Glomerular visceral epithelial cell (primary cell): ENCODE results near the gene USP35.
"Not testable (repeated sequence)": the region's sequence is repeated elsewhere in the genome, so short reads cannot be mapped to it uniquely, and the experiment has no call there.

ENCODE experiments used
- DNase-seq: peaks from one replicate; pipeline ENCODE4 v3.0.0-alpha.2; 2016; ENCODE audit errors: extremely low spot score

USP35 gene

GRCh38 chr11:78170874-78171549 lies 17.7 kb upstream of the USP35 start:
- no peak for DNase-seq

- DNase-seq, result no peak
Measured at GRCh38 chr11:78171951-78172350, 16.8 kb upstream of the USP35 start.

GRCh38 chr11:78175862-78176261 lies 12.9 kb upstream of the USP35 start:
- DNase-seq, result not testable (repeated sequence)

GRCh38 chr11:78176605-78177141 lies 12.0 kb upstream of the USP35 start:
- DNase-seq, result no peak

- DNase-seq, result no peak
Measured at GRCh38 chr11:78177216-78177615, 11.5 kb upstream of the USP35 start.

- DNase-seq, result no peak
Measured at GRCh38 chr11:78179459-78180071, 9.2 kb upstream of the USP35 start.

GRCh38 chr11:78180751-78181150 lies 8.0 kb upstream of the USP35 start:
- DNase-seq, result no peak

- DNase-seq, result no peak
Measured at GRCh38 chr11:78181185-78181584, 7.5 kb upstream of the USP35 start.

GRCh38 chr11:78187366-78188285 lies 1.1 kb upstream of the USP35 start:
- DNase-seq, result no peak

- no peak for DNase-seq
Measured at GRCh38 chr11:78189174-78189724, 530 bp downstream of the USP35 start.

- DNase-seq, result no peak
Measured at GRCh38 chr11:78189851-78190250, 1.1 kb downstream of the USP35 start.

GRCh38 chr11:78190374-78190773 lies 1.7 kb downstream of the USP35 start:
- DNase-seq, result no peak

- no peak for DNase-seq
Measured at GRCh38 chr11:78190871-78191538, 2.3 kb downstream of the USP35 start.

GRCh38 chr11:78192223-78192719 lies 3.6 kb downstream of the USP35 start:
- no peak for DNase-seq

GRCh38 chr11:78192911-78193351 lies 4.2 kb downstream of the USP35 start:
- no peak for DNase-seq

- DNase-seq, result no peak
Measured at GRCh38 chr11:78193806-78194205, 5.1 kb downstream of the USP35 start.

GRCh38 chr11:78194490-78194889 lies 5.8 kb downstream of the USP35 start:
- no peak for DNase-seq

GRCh38 chr11:78195917-78196560 lies 7.3 kb downstream of the USP35 start:
- no peak for DNase-seq

- no peak for DNase-seq
Measured at GRCh38 chr11:78196661-78197091, 8.0 kb downstream of the USP35 start.

- no peak for DNase-seq
Measured at GRCh38 chr11:78197816-78198215, 9.1 kb downstream of the USP35 start.
